HG02973 (cell line): ENCODE results near the gene TEAD2.

Experiments
- ATAC-seq: cut with Tn5 transposase; IDR thresholded peaks from one replicate; pipeline ENCODE4 v1.9.1; 2021; ENCODE audit warnings: moderate library complexity; ENCODE audit not compliant: unreplicated experiment

Gene TEAD2

GRCh38 chr19:49294401-49294800, 67.8 kb downstream of the TEAD2 start:
- no peak for ATAC-seq
